Trophoblast cell (in vitro differentiated cells and primary cell): ENCODE data around the gene KCNMB2.
A peak's percentile ranks its signal among the peaks of the same experiment; 100 is the strongest.

Source experiments
- DNase-seq, 2 donors: peaks; one replicate each; pipeline ENCODE4 v3.0.0-alpha.2; 2016
- H2AFZ ChIP-seq: 2 replicates; pipeline ENCODE4 v1.6.1; 2013; ENCODE audit warnings: low read length, moderate library complexity, mild to moderate bottlenecking; ENCODE audit not compliant: insufficient read depth, poor library complexity
- H2AK5ac ChIP-seq: 2 replicates; pipeline ENCODE4 v1.6.1; 2013; ENCODE audit warnings: mild to moderate bottlenecking, low read length
- H2BK120ac ChIP-seq: 2 replicates; pipeline ENCODE4 v1.6.1; 2013; ENCODE audit warnings: low read length, mild to moderate bottlenecking, moderate library complexity; ENCODE audit not compliant: insufficient read depth, poor library complexity
- H2BK12ac ChIP-seq: 2 replicates; pipeline ENCODE4 v1.6.1; 2013; ENCODE audit warnings: mild to moderate bottlenecking, low read length, moderate library complexity
- H2BK5ac ChIP-seq: 2 replicates; pipeline ENCODE4 v1.6.1; 2013; ENCODE audit warnings: low read length, low read depth, moderate library complexity, mild to moderate bottlenecking; ENCODE audit not compliant: poor library complexity
- H3K14ac ChIP-seq: 2 replicates; pipeline ENCODE4 v1.6.1; 2013; ENCODE audit warnings: mild to moderate bottlenecking, low read length
- H3K18ac ChIP-seq: 2 replicates; pipeline ENCODE4 v1.6.1; 2013; ENCODE audit warnings: mild to moderate bottlenecking, low read length
- H3K23ac ChIP-seq: 2 replicates; pipeline ENCODE4 v1.6.1; 2013; ENCODE audit warnings: low read length
- H3K27ac ChIP-seq: 2 replicates; pipeline ENCODE4 v1.5.1; 2013; ENCODE audit warnings: low read depth, mild to moderate bottlenecking, inconsistent platforms, low read length, moderate library complexity
- H3K27me3 ChIP-seq: 2 replicates; pipeline ENCODE4 v1.6.1; 2013; ENCODE audit warnings: inconsistent platforms, mild to moderate bottlenecking, low read length, moderate library complexity; ENCODE audit not compliant: insufficient read depth
- H3K36me3 ChIP-seq, 2 experiments: 1 replicate in 1 of 2; 2 replicates in 1 of 2; pipeline ENCODE4 v1.6.1; 2013; ENCODE audit warnings: low read length in 2 of 2, mild to moderate bottlenecking in 2 of 2, moderate library complexity in 1 of 2; ENCODE audit not compliant: insufficient read depth in 2 of 2, control insufficient read depth in 1 of 2
- H3K4ac ChIP-seq: 2 replicates; pipeline ENCODE4 v1.6.1; 2013; ENCODE audit warnings: low read depth, mild to moderate bottlenecking, low read length, moderate library complexity
- H3K4me1 ChIP-seq, 2 experiments: 1 replicate in 1 of 2; 2 replicates in 1 of 2; pipeline ENCODE4 v1.6.1; 2013; ENCODE audit warnings: low read length in 2 of 2, mild to moderate bottlenecking in 2 of 2, moderate library complexity in 1 of 2; ENCODE audit not compliant: insufficient read depth in 2 of 2, control insufficient read depth in 1 of 2
- H3K4me2 ChIP-seq: 2 replicates; pipeline ENCODE4 v1.6.1; 2013; ENCODE audit warnings: inconsistent platforms, mild to moderate bottlenecking, low read length, moderate library complexity
- H3K4me3 ChIP-seq: 2 replicates; pipeline ENCODE4 v1.5.1; 2013; ENCODE audit warnings: mild to moderate bottlenecking, low read depth, low read length, inconsistent platforms
- H3K79me1 ChIP-seq: one replicate; pipeline ENCODE4 v1.6.1; 2013; ENCODE audit warnings: low read length
- H3K79me2 ChIP-seq: 2 replicates; pipeline ENCODE4 v1.6.1; 2013; ENCODE audit warnings: low read length, mild to moderate bottlenecking; ENCODE audit not compliant: control insufficient read depth, insufficient read depth, poor library complexity
- H3K9ac ChIP-seq: 2 replicates; pipeline ENCODE4 v1.6.1; 2013; ENCODE audit warnings: mild to moderate bottlenecking, low read length
- H3K9me3 ChIP-seq: 2 replicates; pipeline ENCODE4 v1.6.1; 2013; ENCODE audit warnings: low read depth, mild to moderate bottlenecking, control low read depth, inconsistent platforms, low read length; ENCODE audit not compliant: insufficient read depth
- H4K12ac ChIP-seq: 2 replicates; pipeline ENCODE4 v1.6.1; 2013; ENCODE audit warnings: low read depth, mild to moderate bottlenecking, low read length, moderate library complexity
- H4K8ac ChIP-seq: 2 replicates; pipeline ENCODE4 v1.6.1; 2013; ENCODE audit warnings: low read depth, mild to moderate bottlenecking, low read length, moderate library complexity
- H4K91ac ChIP-seq: one replicate; pipeline ENCODE4 v1.6.1; 2013; ENCODE audit warnings: low read depth, mild to moderate bottlenecking, low read length, moderate library complexity
- WGBS: extraction: QIAGEN DNeasy Blood & Tissue Kit; methylation state at CpG from one replicate; pipeline ENCODE4 v1.1.7; 2013; ENCODE audit warnings: missing lambda C conversion rate; ENCODE audit not compliant: insufficient read length, insufficient coverage; ENCODE audit errors: extremely low coverage; 5-methylcytosine and 5-hydroxymethylcytosine counted together

The KCNMB2 gene

GRCh38 chr3:178768072-178768864 is 232.0 kb downstream of the KCNMB2 start:
- H3K79me2 ChIP-seq, result no peaks in the 10 kb centered on the region
- H3K4me2 ChIP-seq, result no peak overlapping the region
- no peak overlapping the region for H2AFZ ChIP-seq
- H3K36me3 ChIP-seq, result no peaks in the 10 kb centered on the region
- H2BK12ac ChIP-seq, result no peak overlapping the region
- no peaks in the 10 kb centered on the region for H3K9me3 ChIP-seq
- H3K4me3 ChIP-seq, result no peak overlapping the region
- no peak overlapping the region for H4K91ac ChIP-seq
- H4K12ac ChIP-seq, result no peak overlapping the region
- H2AK5ac ChIP-seq, result no peak overlapping the region
- no peaks in the 10 kb centered on the region for H3K4me1 ChIP-seq
- no peak overlapping the region for H4K8ac ChIP-seq
- H2BK120ac ChIP-seq, result no peak overlapping the region
- H3K27ac ChIP-seq, result no peak overlapping the region
- H3K18ac ChIP-seq, result no peak overlapping the region
- H3K14ac ChIP-seq, result no peak overlapping the region
- no peak overlapping the region for H3K9ac ChIP-seq
- no peaks in the 10 kb centered on the region for H3K27me3 ChIP-seq
- H3K4ac ChIP-seq, result no peak overlapping the region
- no peak overlapping the region for H2BK5ac ChIP-seq
- no peak overlapping the region for H3K23ac ChIP-seq
- DNase-seq, result no peak
- no CpG with 5 or more reads among the region's 5 CpGs for WGBS
- H3K79me1 ChIP-seq, result no peaks in the 10 kb centered on the region

DNA sequence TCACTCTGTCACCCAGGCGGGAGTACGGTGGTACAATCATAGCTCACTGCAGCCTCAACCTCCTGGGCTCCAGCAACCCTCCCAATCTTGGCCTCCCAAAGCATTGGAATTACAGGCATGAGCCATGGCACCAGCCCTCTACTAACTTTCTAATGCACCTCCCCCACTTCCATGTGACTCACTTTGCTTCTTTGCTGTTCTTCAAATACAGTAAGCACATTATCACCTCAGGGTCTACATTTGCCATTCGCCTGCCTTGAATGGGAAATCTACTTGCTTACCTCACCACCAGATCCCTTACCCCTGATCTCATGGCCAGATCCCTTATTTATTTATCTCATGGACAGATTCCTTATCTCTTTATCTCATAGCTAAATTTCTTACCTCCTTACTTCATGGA is 235.3 kb downstream of the KCNMB2 start:
- Histone ChIP-seq H3K4ac (no peak overlapping the region), H4K8ac (no peak overlapping the region), H3K4me3 (no peak overlapping the region), H3K4me1 (no peaks in the 10 kb centered on the region), H3K27me3 (no peaks in the 10 kb centered on the region), H3K4me2 (no peak overlapping the region), H3K36me3 (no peaks in the 10 kb centered on the region), H3K14ac (no peak overlapping the region), H4K91ac (no peak overlapping the region), H3K9me3 (no peaks in the 10 kb centered on the region), H2AK5ac (no peak overlapping the region), H2BK5ac (no peak overlapping the region), H4K12ac (no peak overlapping the region), H3K79me2 (no peaks in the 10 kb centered on the region), H3K27ac (no peak overlapping the region), H2BK12ac (no peak overlapping the region), H2BK120ac (no peak overlapping the region), H3K79me1 (no peaks in the 10 kb centered on the region), H3K9ac (no peak overlapping the region), H3K18ac (no peak overlapping the region), H3K23ac (no peak overlapping the region), H2AFZ (no peak overlapping the region)
- no CpG with 5 or more reads among the region's 3 CpGs for WGBS
- peak in 1 of 2 donors; percentile 31 for DNase-seq

GRCh38 chr3:178772746-178773145 is 236.5 kb downstream of the KCNMB2 start:
- Histone ChIP-seq H2BK120ac (no peak overlapping the region), H3K23ac (no peak overlapping the region)

GRCh38 chr3:178773358-178773757 is 237.1 kb downstream of the KCNMB2 start:
- Histone ChIP-seq H4K8ac (no peak overlapping the region), H2BK12ac (no peak overlapping the region), H3K4ac (no peak overlapping the region), H3K79me2 (no peaks in the 10 kb centered on the region), H2BK5ac (no peak overlapping the region), H3K18ac (no peak overlapping the region), H3K27me3 (no peaks in the 10 kb centered on the region), H2BK120ac (no peak overlapping the region), H3K4me3 (no peak overlapping the region), H3K27ac (no peak overlapping the region), H2AK5ac (no peak overlapping the region), H3K4me1 (no peaks in the 10 kb centered on the region), H3K23ac (no peak overlapping the region), H3K4me2 (no peak overlapping the region), H3K79me1 (no peaks in the 10 kb centered on the region), H3K14ac (no peak overlapping the region), H3K36me3 (no peaks in the 10 kb centered on the region), H4K91ac (no peak overlapping the region), H2AFZ (no peak overlapping the region), H4K12ac (no peak overlapping the region), H3K9me3 (no peaks in the 10 kb centered on the region), H3K9ac (no peak overlapping the region)
- WGBS, result no CpG with 5 or more reads among the region's 1 CpG
- DNase-seq, result no peak

More at GRCh38 chr3:178772746-178773145, 236.5 kb downstream of the KCNMB2 start:
- Histone ChIP-seq H3K9me3 (no peaks in the 10 kb centered on the region), H3K4me2 (no peak overlapping the region), H4K91ac (no peak overlapping the region), H3K36me3 (no peaks in the 10 kb centered on the region), H3K9ac (no peak overlapping the region), H3K14ac (no peak overlapping the region), H3K18ac (no peak overlapping the region), H3K4ac (no peak overlapping the region), H3K27ac (no peak overlapping the region), H4K8ac (no peak overlapping the region), H2BK12ac (no peak overlapping the region), H3K4me3 (no peak overlapping the region), H3K79me2 (no peaks in the 10 kb centered on the region), H2BK5ac (no peak overlapping the region), H2AFZ (no peak overlapping the region), H2AK5ac (no peak overlapping the region), H3K79me1 (no peaks in the 10 kb centered on the region), H3K4me1 (no peaks in the 10 kb centered on the region), H3K27me3 (no peaks in the 10 kb centered on the region), H4K12ac (no peak overlapping the region)
- no peak for DNase-seq
- no CpG with 5 or more reads among the region's 4 CpGs for WGBS
